Measurements from ENCODE around the gene MEX3D.

The MEX3D gene

DNA sequence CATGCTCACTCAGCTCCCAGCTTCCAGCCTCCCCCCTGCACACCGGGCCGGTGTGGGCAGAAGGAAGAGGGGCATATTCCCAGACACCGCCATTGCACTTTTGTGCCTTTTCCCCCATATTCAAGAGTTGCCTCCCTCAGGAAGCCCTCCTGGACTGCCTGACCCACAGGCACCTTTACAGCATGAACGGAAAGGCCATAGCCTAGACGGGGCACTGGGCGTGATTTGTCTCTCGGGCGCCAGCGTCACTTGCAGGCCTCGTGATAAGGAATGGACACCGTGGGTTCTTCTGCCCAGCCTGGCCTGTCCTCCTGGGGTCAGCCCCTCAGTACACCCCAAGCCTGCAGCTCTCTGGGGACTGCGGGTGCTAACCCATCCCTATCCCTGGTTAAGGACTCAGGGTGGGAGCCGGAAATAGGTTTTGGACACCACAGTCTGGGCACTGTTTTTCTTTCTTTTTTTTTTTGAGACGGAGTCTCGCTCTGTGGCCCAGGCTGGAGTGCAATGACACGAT, 38.1 kb upstream of the MEX3D start:
- no peak for TF ChIP-seq CTCF (IDR thresholded peaks at IDR 0.05; ENCODE audit: control extremely low read depth, extremely low read depth, low read depth, missing control alignments)
- no peak for DNase-seq (ENCODE audit: extremely low spot score)
- ChIA-PET POLR2A (no interaction called here), CTCF (interaction anchor here (0.7 to 4.6 kb wide), 7 partner anchors 10 to 164 kb away, joined by 3 to 19 read pairs (median 4); no protein-coding TSS in a partner anchor)

GRCh38 chr19:1605236-1606137, 37.4 kb upstream of the MEX3D start, which contains the start of gene UQCR11:
Gene UQCR11, minus strand, starts transcription at chr19:1605462. Its CDS starts 53 bp downstream, at chr19:1605409.
- ChIA-PET CTCF (interaction anchor here (0.7 to 4.6 kb wide), 8 partner anchors 11 to 165 kb away, joined by 3 to 19 read pairs (median 4); no protein-coding TSS in a partner anchor), POLR2A (interaction anchor here (0.6 kb wide), 1 partner anchor 53 kb away, joined by 5 read pairs; no protein-coding TSS in a partner anchor)
- DNase-seq (ENCODE audit: extremely low spot score): peak; percentile 97
- peak; percentile 67 for TF ChIP-seq CTCF (IDR thresholded peaks at IDR 0.05; ENCODE audit: control extremely low read depth, extremely low read depth, low read depth, missing control alignments)

GRCh38 chr19:1602091-1602707, 34.1 kb upstream of the MEX3D start:
- POLR2A ChIA-PET: interaction anchor here (0.6 kb wide), 1 partner anchor 9 kb away, joined by 3 read pairs; no protein-coding TSS in a partner anchor
- CTCF ChIA-PET: interaction anchor here (1.4 to 1.9 kb wide), 2 partner anchors 9 to 56 kb away, joined by 5 to 6 read pairs; partner anchors contain the start of gene MBD3
- TF ChIP-seq CTCF (IDR thresholded peaks at IDR 0.05; ENCODE audit: control extremely low read depth, extremely low read depth, low read depth, missing control alignments): no peak
- no peak for DNase-seq (ENCODE audit: extremely low spot score)

- POLR2A ChIA-PET: interaction anchor here (0.6 kb wide), 1 partner anchor 8 kb away, joined by 3 read pairs; no protein-coding TSS in a partner anchor
- CTCF ChIA-PET: interaction anchor here (0.8 to 1.9 kb wide), 3 partner anchors 9 to 70 kb away, joined by 3 to 6 read pairs (median 5); partner anchors contain the start of gene MBD3
- TF ChIP-seq CTCF (IDR thresholded peaks at IDR 0.05; ENCODE audit: control extremely low read depth, extremely low read depth, low read depth, missing control alignments): no peak
- no peak for DNase-seq (ENCODE audit: extremely low spot score)
Observed at GRCh38 chr19:1601613-1602064, 33.5 kb upstream of the MEX3D start.

- DNase-seq (ENCODE audit: extremely low spot score): no peak
- TF ChIP-seq CTCF (IDR thresholded peaks at IDR 0.05; ENCODE audit: control extremely low read depth, extremely low read depth, low read depth, missing control alignments): no peak
- CTCF ChIA-PET: interaction anchor here (0.9 to 3.0 kb wide), 3 partner anchors 11 to 73 kb away, joined by 3 to 10 read pairs (median 3); no protein-coding TSS in a partner anchor
- POLR2A ChIA-PET: no interaction called here
Observed at GRCh38 chr19:1599460-1599846, 31.3 kb upstream of the MEX3D start.

Measured in GM10248 (cell line).